ENCODE results near the gene NSD1. TPM values are rescaled to one million over a fixed set of nuclear protein-coding genes. Genes with fewer than 3 reads are reported as not detected.

Gene NSD1
- total and polyA plus RNA-seq, 2 of the 8 experiments (the other 6 are each of a cell fraction or from before 2014, with no cell fraction given): 22.8 to 168 TPM

DNA sequence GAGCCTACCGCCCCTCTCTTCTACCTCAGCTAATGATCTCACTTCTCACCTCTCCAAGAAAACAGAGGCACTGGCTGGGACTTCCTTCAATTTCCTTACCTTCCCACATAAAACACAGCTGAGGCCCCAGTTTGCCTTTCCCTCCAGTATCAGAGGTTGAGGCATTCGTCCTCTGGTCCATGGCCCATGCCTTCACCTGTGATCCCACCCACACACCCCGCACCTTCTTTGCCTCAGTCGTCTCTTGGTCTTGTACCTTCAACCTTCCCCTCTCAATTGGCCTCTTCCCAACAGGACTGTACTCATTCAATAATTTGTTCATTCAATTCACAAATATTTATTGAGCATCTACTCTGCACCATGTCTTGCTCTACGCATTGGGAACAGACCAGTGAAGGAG is 11.0 kb upstream of the NSD1 start (continued):
- TF ChIP-seq, protein P1, sequence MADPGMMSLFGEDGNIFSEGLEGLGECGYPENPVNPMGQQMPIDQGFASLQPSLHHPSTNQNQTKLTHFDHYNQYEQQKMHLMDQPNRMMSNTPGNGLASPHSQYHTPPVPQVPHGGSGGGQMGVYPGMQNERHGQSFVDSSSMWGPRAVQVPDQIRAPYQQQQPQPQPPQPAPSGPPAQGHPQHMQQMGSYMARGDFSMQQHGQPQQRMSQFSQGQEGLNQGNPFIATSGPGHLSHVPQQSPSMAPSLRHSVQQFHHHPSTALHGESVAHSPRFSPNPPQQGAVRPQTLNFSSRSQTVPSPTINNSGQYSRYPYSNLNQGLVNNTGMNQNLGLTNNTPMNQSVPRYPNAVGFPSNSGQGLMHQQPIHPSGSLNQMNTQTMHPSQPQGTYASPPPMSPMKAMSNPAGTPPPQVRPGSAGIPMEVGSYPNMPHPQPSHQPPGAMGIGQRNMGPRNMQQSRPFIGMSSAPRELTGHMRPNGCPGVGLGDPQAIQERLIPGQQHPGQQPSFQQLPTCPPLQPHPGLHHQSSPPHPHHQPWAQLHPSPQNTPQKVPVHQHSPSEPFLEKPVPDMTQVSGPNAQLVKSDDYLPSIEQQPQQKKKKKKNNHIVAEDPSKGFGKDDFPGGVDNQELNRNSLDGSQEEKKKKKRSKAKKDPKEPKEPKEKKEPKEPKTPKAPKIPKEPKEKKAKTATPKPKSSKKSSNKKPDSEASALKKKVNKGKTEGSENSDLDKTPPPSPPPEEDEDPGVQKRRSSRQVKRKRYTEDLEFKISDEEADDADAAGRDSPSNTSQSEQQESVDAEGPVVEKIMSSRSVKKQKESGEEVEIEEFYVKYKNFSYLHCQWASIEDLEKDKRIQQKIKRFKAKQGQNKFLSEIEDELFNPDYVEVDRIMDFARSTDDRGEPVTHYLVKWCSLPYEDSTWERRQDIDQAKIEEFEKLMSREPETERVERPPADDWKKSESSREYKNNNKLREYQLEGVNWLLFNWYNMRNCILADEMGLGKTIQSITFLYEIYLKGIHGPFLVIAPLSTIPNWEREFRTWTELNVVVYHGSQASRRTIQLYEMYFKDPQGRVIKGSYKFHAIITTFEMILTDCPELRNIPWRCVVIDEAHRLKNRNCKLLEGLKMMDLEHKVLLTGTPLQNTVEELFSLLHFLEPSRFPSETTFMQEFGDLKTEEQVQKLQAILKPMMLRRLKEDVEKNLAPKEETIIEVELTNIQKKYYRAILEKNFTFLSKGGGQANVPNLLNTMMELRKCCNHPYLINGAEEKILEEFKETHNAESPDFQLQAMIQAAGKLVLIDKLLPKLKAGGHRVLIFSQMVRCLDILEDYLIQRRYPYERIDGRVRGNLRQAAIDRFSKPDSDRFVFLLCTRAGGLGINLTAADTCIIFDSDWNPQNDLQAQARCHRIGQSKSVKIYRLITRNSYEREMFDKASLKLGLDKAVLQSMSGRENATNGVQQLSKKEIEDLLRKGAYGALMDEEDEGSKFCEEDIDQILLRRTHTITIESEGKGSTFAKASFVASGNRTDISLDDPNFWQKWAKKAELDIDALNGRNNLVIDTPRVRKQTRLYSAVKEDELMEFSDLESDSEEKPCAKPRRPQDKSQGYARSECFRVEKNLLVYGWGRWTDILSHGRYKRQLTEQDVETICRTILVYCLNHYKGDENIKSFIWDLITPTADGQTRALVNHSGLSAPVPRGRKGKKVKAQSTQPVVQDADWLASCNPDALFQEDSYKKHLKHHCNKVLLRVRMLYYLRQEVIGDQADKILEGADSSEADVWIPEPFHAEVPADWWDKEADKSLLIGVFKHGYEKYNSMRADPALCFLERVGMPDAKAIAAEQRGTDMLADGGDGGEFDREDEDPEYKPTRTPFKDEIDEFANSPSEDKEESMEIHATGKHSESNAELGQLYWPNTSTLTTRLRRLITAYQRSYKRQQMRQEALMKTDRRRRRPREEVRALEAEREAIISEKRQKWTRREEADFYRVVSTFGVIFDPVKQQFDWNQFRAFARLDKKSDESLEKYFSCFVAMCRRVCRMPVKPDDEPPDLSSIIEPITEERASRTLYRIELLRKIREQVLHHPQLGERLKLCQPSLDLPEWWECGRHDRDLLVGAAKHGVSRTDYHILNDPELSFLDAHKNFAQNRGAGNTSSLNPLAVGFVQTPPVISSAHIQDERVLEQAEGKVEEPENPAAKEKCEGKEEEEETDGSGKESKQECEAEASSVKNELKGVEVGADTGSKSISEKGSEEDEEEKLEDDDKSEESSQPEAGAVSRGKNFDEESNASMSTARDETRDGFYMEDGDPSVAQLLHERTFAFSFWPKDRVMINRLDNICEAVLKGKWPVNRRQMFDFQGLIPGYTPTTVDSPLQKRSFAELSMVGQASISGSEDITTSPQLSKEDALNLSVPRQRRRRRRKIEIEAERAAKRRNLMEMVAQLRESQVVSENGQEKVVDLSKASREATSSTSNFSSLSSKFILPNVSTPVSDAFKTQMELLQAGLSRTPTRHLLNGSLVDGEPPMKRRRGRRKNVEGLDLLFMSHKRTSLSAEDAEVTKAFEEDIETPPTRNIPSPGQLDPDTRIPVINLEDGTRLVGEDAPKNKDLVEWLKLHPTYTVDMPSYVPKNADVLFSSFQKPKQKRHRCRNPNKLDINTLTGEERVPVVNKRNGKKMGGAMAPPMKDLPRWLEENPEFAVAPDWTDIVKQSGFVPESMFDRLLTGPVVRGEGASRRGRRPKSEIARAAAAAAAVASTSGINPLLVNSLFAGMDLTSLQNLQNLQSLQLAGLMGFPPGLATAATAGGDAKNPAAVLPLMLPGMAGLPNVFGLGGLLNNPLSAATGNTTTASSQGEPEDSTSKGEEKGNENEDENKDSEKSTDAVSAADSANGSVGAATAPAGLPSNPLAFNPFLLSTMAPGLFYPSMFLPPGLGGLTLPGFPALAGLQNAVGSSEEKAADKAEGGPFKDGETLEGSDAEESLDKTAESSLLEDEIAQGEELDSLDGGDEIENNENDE (IDR thresholded peaks at IDR 0.05; ENCODE audit: insufficient replicate concordance, low read length): no peak
- no peak for TF ChIP-seq POU5F1 (IDR thresholded peaks at IDR 0.05; ENCODE audit: low read depth, low read length)
